OCI-M2 (cell line): Measurements from ENCODE around the gene RCE1.

Experiments
- DNase-seq: peaks from one replicate; lab custom pipeline; 2025; ENCODE audit not compliant: unreplicated experiment; lab: John Stamatoyannopoulos, UW

Gene RCE1

DNA sequence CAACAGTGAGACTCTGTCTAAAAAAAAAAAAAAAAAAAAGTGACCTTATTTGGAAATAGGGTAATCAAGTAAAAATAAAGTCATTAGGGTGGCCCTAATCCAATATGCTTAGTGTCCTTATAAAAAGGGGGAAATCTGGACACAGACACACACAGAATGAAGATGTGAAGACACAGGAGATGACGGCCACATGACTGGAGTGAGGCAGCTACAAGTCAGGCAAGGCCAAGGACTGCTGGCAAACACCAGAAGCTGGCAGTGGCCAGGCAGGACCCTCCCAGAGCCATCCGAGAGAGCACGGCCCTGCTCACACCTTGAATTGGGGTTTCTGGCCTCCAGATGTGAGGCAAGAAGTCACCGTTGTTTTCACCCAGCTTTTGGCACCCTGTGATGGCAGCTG lies 42.2 kb downstream of the RCE1 start:
- no peak for DNase-seq

DNA sequence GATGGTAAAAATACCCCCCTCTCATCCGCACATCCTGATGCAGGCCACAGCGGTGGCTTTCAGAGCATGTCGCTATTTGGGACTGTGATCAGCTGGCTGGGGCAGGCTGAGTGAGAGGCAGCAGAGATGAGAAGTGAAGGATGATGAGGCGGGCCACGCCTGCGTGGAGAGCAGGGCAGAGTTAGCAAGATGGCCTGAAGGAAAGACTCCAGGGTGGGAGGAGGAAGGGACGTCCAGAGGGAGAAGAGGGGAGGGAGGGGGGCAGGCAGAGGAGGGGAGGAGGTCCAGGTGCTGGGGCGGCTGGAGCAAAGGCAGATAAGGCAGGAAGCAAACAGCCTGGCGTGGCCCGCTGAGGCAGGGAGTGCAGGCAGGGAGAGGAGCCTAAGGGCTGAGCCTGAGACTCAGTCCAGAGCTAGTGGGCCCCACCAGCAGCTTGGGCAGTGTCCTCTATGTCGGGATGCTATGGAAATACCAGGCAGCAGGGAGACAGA lies 42.8 kb downstream of the RCE1 start:
- no peak for DNase-seq

DNA sequence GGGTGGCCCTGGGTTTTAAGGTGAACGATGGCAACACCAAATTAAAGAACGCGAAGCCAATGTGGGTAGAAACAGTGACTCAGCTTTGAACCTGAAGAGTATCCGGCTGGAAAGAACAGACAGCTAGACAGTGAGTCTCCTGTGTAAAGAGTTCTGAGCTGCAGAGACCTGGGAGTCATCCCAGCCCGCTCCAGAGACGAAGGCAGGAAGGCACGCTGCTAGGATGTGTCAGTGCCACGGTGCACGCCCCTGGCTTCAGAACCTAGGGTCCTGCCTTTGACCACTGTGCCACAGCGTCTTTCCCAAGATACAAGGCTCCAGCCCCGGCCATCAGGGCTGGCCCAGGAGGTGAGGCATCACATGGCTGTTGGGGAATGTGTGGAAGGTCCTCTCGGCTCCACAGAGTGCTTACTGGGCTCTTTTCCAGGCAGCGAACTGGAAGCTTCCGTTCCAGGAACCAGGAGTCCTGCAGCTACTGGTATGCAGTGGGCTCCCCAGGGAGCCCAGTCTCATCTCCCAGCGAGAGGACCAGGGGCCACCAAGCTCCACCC lies 43.5 kb downstream of the RCE1 start:
- DNase-seq, result no peak

DNA sequence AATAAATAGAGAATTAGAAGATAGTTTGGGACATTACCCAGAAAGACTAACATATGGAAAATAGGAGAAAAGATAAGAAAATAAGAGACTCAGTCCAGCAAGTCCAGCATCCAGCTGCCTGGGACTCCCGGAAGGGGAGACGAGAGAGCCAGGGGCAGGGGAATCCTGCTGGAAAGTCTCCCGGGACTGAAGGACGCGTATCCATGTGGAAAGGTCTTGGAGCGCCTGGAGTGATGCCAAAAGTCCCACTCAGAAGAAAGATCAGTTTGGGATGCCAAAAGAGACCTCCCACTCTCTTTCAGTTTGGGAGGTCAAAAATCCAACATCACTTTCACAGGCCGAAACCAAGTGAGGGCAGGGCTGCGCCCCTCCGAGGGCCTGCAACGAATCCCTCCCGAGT lies 44.3 kb downstream of the RCE1 start:
- DNase-seq, result no peak

DNA sequence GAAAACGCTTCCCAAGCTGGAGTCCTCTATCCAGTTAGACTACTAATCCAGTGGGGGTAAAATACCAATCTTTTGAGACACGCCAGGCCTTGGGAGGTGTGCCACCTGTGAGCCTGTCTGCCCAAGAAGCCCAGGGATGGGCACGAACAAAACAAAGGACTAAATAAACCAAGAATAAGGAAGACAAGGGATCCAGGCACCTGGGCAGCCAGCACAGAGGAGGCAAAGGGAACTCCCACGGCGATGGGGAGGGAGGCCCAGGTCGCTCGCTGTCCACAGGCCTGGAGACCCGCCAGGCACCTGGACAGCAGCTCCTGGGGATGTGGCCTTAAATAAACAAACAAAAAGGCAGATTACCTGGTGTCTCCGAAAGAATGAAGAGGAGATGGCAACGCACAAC lies 45.0 kb downstream of the RCE1 start:
- DNase-seq, result no peak

DNA sequence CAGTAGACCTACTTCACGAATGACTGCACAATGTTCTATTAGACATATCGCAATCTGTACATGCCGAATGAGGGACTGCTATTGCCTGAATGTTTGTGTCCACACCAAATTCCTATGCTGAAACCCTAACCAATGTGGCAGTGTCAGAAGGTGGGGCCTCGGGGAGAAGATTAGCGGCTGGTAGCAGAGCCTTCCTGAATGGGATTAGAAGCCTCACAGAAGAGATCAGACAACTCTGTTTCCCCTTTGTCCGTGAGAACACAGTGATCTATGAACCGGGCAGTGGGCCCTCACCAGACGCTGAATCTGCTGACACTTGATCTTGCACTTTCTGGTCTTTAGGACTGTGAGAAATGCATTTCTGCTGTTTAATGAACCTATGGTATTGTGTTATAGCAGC lies 46.7 kb downstream of the RCE1 start:
- DNase-seq, result no peak

DNA sequence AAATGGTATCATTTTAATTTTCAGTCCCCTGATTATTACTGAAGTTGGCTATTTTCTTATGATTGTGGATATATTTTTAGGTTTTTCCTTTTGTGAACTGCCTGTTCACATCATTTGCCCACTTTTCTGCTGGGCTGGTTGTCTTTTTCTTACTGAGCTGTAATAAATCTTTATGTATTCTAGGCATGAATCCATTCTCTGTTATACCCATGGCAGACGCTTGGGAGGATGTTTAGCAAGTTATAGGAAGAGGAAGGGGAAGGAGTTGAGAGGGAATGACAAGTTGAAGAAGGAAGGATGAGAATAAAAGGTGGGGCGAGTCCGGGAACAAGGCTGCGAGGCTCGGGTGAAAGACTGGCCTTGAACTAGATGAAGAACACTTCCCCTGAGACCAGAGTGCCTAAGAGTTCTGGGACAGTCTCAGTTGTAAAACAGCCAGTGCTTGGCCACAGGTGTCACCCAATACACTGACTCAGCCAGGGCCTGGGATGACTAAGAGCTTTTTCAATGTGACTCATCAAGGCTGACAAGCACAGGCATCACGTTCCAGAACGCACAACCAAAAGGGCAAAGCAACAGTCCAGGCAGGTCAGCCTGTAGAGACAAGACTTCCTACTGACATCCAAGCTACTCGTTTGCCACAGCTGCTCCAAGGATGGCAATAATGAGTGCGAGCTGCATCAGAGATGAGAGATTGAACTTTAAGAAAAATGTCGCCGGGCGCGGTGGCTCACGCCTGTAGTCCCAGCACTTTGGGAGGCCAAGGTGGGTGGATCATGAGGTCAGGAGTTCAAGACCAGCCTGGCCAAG lies 48.8 kb downstream of the RCE1 start:
- no peak for DNase-seq

DNA sequence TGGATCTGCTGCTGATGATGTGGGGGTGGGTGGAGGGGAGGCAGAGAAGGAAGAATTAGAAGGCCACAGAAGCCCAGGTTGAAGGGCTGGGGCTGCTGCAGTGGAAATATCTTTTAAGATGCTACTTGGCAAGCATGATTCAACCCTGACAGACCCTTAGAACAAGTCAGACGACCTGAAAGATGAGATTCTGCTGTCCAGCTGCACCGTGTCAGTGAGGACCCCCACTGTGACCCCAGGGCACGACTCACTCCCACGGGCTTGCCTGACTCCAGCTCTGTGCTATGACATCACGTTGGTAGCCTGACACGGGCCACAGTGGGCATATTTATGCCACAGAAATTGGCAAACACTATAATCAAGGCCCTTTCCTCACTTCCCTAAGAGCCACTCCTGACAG lies 49.7 kb downstream of the RCE1 start:
- no peak for DNase-seq

DNA sequence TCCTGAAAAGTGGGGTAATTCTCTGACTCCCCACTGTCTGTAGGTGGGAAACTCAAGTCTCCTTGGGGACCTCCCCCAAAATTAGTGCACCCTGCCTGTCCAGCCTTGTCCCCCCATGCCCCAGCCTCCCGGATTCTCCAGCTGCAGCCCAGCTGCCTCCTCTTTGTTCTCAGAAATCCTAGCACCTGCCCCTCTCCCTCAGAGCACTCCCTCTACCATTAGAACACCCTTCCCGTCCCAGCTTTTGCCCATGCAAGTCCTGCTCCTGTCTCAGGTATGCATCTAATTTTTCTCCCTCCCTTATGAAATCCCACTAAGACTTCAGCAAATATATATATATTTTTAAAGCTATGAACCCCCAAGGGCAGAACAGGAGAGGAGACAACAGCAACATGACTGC lies 50.9 kb downstream of the RCE1 start:
- DNase-seq, result no peak
